GM18870 (cell line): ENCODE results near the gene SEC24C.
"Not testable (repeated sequence)": the region's sequence is repeated elsewhere in the genome, so short reads cannot be mapped to it uniquely, and the experiment has no call there.

Experiments used
- ATAC-seq: cut with Tn5 transposase; IDR thresholded peaks from one replicate; pipeline ENCODE4 v1.9.1; 2021; ENCODE audit warnings: moderate library complexity; ENCODE audit not compliant: unreplicated experiment

Gene SEC24C

DNA sequence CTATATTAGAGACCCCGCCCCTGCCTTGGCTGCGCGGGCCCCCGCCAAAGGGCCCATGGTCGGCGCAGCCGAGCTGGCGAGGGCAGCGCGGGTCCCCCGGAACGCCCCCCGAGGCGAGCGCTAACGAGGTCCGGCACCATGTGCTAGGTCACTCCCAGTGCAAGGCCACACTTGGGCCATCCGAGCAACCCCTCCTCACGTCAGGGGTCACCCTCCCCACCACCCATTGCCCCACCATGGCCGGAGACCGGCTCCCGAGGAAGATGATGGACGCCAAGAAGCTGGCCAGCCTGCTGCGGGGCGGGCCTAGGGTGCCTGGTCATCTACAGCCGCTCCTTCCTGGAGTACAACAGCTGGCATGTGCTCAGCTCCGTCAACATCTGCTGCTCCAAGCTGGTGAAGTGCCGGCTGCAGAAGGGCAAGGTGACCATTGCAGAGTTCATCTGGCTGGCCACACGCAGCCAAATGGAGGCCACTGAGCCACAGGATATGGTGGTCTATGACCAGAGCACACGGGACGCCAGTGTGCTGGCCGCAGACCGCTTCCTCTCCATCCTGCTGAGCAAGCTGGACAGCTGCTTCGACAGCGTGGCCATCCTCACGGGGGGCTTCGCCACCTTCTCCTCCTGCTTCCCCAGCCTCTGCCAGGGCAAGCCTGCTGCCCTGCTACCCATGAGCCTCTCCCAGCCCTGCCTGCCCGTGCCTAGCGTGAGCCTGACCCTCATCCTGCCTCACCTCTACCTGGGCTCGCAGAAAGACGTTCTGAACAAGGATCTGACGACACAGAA lies 12.4 kb upstream of the SEC24C start:
- ATAC-seq: no peak

- ATAC-seq: no peak
These were observed 11.7 kb upstream of the SEC24C start for GRCh38 chr10:73732426-73732825.

GRCh38 chr10:73732931-73733623 lies 11.1 kb upstream of the SEC24C start:
- no peak for ATAC-seq

DNA sequence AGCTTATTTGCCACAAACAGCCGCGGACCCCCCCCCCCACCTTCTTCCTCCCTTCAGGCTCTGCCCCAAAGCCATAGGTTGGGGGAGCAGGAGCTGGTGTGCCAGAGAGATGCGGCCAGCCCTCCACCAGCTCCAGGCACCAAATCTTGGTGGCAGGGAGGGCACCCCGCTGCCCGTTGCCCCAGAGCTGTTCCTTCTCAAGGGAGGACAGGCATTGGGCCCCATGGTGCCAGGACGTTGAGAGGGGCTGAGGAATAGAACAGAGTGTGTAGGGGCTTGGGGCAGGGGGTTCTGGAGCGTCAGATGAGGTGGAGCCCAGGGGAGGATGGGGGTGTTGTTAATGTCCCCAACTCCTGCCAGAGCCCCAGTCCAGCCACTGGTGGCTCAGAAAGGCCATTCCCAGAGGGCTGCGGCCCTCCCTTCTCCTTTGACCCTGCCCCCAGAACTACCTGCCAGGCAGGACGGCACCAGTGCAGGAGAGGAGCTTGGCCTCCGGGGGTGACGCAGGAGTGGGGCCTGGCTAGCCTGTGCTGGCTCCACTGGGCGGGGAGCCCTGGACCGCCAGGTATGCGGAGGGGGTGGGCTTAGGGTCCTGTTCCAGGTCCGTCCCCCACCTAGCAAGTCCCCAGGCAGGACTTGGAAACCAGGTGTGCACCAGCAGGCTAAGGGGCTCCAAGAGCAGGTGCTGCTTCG lies 10.0 kb upstream of the SEC24C start:
- ATAC-seq: no peak

DNA sequence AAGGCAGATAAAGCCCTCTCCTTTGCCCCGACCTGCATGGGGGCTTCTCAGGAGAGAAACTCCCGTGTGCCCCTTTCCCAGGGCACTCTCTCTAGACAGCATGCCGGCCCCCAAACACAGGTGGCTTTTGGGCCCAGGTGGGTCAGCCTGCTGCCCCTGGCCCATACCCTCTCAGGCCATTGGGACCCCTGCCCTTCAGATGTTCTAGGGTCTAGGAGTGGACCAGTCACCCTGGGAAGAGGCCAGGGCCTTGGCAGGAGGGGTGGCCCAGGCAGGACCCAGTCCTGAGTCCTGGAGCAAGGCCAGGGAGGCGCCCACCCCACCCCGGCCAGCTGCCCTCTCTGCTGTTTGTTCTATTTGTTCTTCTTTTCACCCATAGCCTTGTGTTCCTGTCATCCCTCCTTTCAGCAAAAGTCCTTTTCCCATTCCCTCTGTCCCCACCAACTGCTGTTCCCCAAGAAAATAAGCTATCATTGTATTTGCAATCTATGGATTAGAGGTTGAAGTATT lies 9.3 kb upstream of the SEC24C start:
- ATAC-seq: no peak

GRCh38 chr10:73740501-73741254 lies 3.5 kb upstream of the SEC24C start:
- ATAC-seq: not testable (repeated sequence)

DNA sequence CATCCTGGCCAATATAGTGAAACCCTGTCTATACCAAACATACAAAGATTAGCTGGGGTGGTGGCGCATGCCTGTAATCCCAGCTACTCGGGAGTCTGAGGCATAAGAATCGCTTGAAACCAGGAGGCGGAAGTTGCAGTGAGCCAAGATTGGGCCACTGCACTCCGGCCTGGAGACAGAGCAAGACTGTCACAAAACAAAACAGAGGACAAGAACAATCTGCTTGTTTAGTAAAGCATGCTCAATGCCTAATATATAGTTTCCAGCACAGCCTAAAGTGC lies 1.8 kb upstream of the SEC24C start:
- no peak for ATAC-seq

DNA sequence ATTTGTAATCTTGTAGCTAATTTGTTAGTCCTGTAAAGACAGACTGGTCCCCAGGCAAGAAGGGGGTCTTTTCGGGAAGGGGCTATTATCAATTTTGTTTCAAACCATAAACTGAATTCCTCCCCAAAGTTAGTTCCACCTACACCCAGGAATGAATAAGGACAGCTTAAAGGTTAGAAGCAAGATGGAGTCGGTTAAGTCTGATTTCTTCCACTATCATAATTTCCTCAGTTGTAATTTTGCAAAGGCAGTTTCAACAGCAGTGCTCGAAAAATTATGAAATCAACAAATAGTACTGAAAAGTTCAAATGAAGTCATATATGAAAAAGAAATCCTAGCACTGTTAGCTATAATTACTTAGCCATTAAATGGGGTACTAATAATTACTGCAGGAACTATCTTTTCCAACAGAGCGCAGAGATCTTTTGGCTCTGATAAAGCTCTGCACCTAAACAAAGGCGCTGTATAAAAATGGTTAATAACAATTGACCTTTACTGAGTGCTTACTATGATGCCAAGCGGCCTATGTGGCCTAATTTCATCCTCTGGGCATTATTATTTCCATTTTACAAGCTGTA lies 756 bp upstream of the SEC24C start:
- no peak for ATAC-seq

- no peak for ATAC-seq
These were observed 448 bp downstream of the SEC24C start for GRCh38 chr10:73744664-73744975.

DNA sequence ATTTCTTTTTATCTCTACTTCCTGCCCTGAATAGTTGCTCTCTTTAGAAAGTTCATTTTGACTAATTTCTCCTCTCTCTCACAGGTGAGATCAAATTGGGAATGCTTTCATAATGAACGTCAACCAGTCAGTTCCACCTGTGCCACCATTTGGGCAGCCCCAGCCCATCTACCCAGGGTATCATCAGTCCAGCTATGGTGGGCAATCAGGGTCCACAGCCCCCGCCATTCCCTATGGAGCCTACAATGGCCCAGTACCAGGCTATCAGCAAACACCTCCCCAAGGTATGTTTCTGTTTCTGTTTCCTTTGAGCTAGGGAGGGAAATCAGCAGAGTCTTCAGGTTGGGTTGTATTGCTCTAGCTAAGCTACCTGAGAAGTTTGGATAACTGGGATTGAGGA lies 2.5 kb downstream of the SEC24C start:
- no peak for ATAC-seq

DNA sequence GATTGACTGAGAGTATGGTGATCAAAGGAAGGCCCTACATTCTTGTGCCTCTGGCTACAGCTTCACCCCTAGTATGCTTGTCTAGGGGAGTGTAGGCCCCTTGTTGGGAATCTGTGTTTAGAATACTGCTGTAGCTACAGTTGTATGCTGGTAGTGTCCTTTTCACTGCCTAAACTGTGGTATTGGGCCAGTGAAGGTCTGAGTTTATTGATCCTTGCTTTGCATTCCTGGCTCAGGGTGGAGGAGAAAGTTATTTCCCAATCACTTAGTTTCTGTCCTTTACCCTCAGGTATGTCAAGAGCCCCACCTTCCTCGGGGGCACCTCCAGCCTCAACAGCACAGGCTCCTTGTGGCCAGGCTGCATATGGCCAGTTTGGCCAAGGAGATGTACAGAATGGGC lies 6.6 kb downstream of the SEC24C start:
- no peak for ATAC-seq

- ATAC-seq: no peak
These were observed 12.0 kb downstream of the SEC24C start for GRCh38 chr10:73756183-73756582.

- no peak for ATAC-seq
These were observed 14.7 kb downstream of the SEC24C start for GRCh38 chr10:73758704-73759511.

GRCh38 chr10:73759512-73760115 lies 15.4 kb downstream of the SEC24C start:
- no peak for ATAC-seq

GRCh38 chr10:73761781-73762180 lies 17.6 kb downstream of the SEC24C start:
- ATAC-seq: no peak

DNA sequence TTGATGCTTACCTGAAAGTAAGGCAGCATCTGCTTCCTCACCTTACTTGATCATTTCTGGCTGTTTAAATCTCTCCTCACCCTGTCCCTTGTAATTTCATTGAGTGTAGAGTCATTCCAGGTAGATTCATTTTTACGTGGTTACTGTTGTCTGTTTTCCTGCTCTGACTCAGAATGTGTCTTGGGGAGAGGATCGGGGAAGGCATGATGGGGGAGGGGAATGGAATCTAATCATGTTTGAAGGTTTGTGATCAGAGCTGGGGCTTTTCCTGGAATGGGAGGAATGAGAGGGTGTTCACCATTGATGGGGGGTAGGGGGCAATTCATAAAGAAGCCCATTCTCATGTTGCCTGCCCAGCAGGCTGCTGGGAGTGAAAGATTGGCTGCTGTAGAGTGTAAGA lies 18.7 kb downstream of the SEC24C start:
- ATAC-seq: no peak

GRCh38 chr10:73763343-73763742 lies 19.2 kb downstream of the SEC24C start:
- ATAC-seq: no peak

GRCh38 chr10:73765066-73765465 lies 20.9 kb downstream of the SEC24C start:
- no peak for ATAC-seq

DNA sequence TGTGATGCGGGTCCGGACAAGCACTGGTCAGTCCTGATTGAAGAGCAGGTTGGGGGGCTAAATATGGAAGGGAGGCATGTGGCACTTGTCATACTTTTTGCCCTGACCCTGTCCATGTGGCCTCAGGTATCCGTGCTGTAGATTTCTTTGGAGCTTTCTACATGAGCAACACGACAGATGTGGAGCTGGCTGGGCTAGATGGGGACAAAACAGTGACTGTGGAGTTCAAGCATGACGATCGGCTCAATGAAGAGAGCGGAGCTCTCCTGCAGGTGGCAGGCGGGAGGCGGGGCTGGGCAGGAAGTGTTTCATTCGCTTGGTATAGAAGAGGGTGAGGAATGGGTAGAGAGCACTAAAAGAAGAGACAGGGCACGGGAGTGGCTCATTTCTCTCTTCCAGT lies 24.7 kb downstream of the SEC24C start:
- no peak for ATAC-seq

DNA sequence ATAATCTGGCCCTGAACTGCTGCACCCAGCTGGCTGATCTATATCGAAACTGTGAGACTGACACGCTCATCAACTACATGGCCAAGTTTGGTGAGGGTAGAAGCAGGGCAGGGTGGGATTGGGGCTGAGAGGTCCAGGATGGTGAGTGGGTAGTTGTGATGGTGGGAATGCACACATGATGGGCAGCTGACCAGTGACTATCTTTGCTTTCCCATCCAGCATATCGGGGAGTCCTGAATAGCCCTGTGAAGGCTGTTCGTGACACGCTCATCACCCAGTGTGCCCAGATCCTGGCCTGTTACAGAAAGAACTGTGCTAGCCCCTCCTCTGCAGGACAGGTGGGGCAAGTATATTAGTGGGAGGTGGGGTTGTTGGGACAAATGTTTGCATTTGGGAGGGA lies 25.2 kb downstream of the SEC24C start:
- ATAC-seq: no peak
